H1 (cell line): Measurements from ENCODE around the gene PGAP3. TPM values are rescaled to one million over a fixed set of nuclear protein-coding genes. Genes with fewer than 3 reads are reported as not detected.

Experiments
- CTCF ChIA-PET: fragments of 300-600 bp; sonication (Branson Sonifier 250); formaldehyde crosslinking; loops from one replicate; lab custom pipeline; 2021; ENCODE audit not compliant: partially characterized antibody; lab: Charles Lee
- POLR2A ChIA-PET: fragments of 300-600 bp; sonication (Branson Sonifier 250); formaldehyde crosslinking; loops from one replicate; lab custom pipeline; 2021; ENCODE audit warnings: inconsistent platforms; ENCODE audit not compliant: partially characterized antibody; lab: Charles Lee
- DNase-seq, 2 experiments: peaks; one replicate each; pipeline versions ENCODE4 v3.0.0 to v3.0.0-alpha.2; 2010 to 2022; ENCODE audit warnings: low spot score in 2 of 2, low read depth in 1 of 2, mixed read lengths in 1 of 2
- FAIRE-seq: peaks from 2 replicates; lab custom pipeline; 2011; peaks lifted over from hg19 to GRCh38; lab: Jason Lieb, UNC
- H2AFZ ChIP-seq: 2 replicates; pipeline ENCODE4 v1.8.1; 2012; ENCODE audit warnings: low read length, inconsistent platforms
- H2AK5ac ChIP-seq: 2 replicates; pipeline ENCODE4 v1.6.1; 2013; ENCODE audit warnings: low read depth, low read length
- H2BK120ac ChIP-seq: replicated peaks from 2 replicates; pipeline ENCODE3; 2013; ENCODE audit warnings: low read depth, low read length, inconsistent platforms
- H2BK12ac ChIP-seq: 2 replicates; pipeline ENCODE4 v1.6.1; 2013; ENCODE audit warnings: low read depth, low read length
- H2BK15ac ChIP-seq: 2 replicates; pipeline ENCODE4 v1.6.1; 2013; ENCODE audit warnings: low read length
- H2BK20ac ChIP-seq: 2 replicates; pipeline ENCODE4 v1.6.1; 2013; ENCODE audit warnings: low read length
- H2BK5ac ChIP-seq: 2 replicates; pipeline ENCODE4 v1.6.1; 2013; ENCODE audit warnings: low read depth, low read length
- H3K14ac ChIP-seq: 2 replicates; pipeline ENCODE4 v1.6.1; 2013; ENCODE audit warnings: inconsistent platforms; ENCODE audit not compliant: insufficient read length
- H3K18ac ChIP-seq: 2 replicates; pipeline ENCODE4 v1.6.1; 2013; ENCODE audit warnings: low read length; ENCODE audit errors: extremely low read depth
- H3K23ac ChIP-seq: 2 replicates; pipeline ENCODE4 v1.6.1; 2013; ENCODE audit warnings: inconsistent platforms; ENCODE audit not compliant: insufficient read length
- H3K23me2 ChIP-seq: 2 replicates; pipeline ENCODE4 v1.6.1; 2013; ENCODE audit warnings: low read depth, low read length
- H3K27ac ChIP-seq: 2 replicates; pipeline ENCODE4 v1.6.1; 2011; ENCODE audit warnings: low read depth, low read length, inconsistent platforms
- H3K27me3 ChIP-seq, 4 experiments: replicated peaks in 1 of 4; 1 replicate in 1 of 4; 2 replicates in 3 of 4; pipeline versions ENCODE4 v1.6.1 to v1.8.1; 2011 to 2013; ENCODE audit warnings: low read length in 3 of 4, mild to moderate bottlenecking in 3 of 4, inconsistent platforms in 2 of 4, mixed read lengths in 2 of 4, moderate library complexity in 1 of 4; ENCODE audit not compliant: control insufficient read depth in 3 of 4, insufficient read depth in 3 of 4; ENCODE audit errors: extremely low read depth in 1 of 4
- H3K36me3 ChIP-seq, 4 experiments: 2 replicates each; pipeline versions ENCODE4 v1.6.1 to v1.8.1; 2011 to 2013; ENCODE audit warnings: mild to moderate bottlenecking in 4 of 4, low read length in 3 of 4, moderate library complexity in 2 of 4, control low read depth in 1 of 4, inconsistent platforms in 1 of 4; ENCODE audit not compliant: insufficient read depth in 4 of 4, control insufficient read depth in 2 of 4
- H3K4ac ChIP-seq: replicated peaks from 2 replicates; pipeline ENCODE3; 2013; ENCODE audit warnings: low read length, low read depth, mixed read lengths, inconsistent platforms; ENCODE audit not compliant: insufficient read length
- H3K4me1 ChIP-seq, 4 experiments: replicated peaks in 1 of 4; 1 replicate in 1 of 4; 2 replicates in 3 of 4; pipeline versions ENCODE4 v1.6.1 to v1.8.1; 2011 to 2013; ENCODE audit warnings: low read length in 3 of 4, inconsistent platforms in 2 of 4, mixed read lengths in 1 of 4; ENCODE audit not compliant: insufficient read depth in 4 of 4, control insufficient read depth in 3 of 4
- H3K4me2 ChIP-seq, 2 experiments: 2 replicates each; pipeline versions ENCODE4 v1.6.1 to v1.8.1; 2011 to 2013; ENCODE audit warnings: low read depth in 2 of 2, low read length in 2 of 2, control low read depth in 1 of 2, inconsistent platforms in 1 of 2, mild to moderate bottlenecking in 1 of 2; ENCODE audit not compliant: insufficient read depth in 1 of 2
- H3K4me3 ChIP-seq, 4 experiments: fragments of 200-600, 300-600 bp in 1 of 4; sonication (generic), shearing (Covaris generic), sonication (Bioruptor Twin) in 1 of 4; 2 replicates each; pipeline versions ENCODE4 v1.5.1 to v1.8.1; 2011 to 2016; ENCODE audit warnings: low read length in 4 of 4, low read depth in 3 of 4, control low read depth in 2 of 4, inconsistent platforms in 2 of 4, mild to moderate bottlenecking in 2 of 4, mixed read lengths in 1 of 4, moderate library complexity in 1 of 4; ENCODE audit not compliant: insufficient read depth in 2 of 4; ENCODE audit errors: extremely low read depth in 1 of 4
- H3K56ac ChIP-seq: replicated peaks from 2 replicates; pipeline ENCODE3; 2013; ENCODE audit warnings: low read depth, mild to moderate bottlenecking, mixed read lengths, low read length, inconsistent platforms; ENCODE audit not compliant: insufficient read length
- H3K79me1 ChIP-seq: 2 replicates; pipeline ENCODE4 v1.6.1; 2013; ENCODE audit warnings: low read depth, low read length, control low read depth
- H3K79me2 ChIP-seq, 2 experiments: 2 replicates each; pipeline versions ENCODE4 v1.6.1 to v1.8.1; 2012 to 2013; ENCODE audit warnings: low read length in 2 of 2, mild to moderate bottlenecking in 2 of 2, inconsistent platforms in 1 of 2; ENCODE audit not compliant: insufficient read depth in 2 of 2, control insufficient read depth in 1 of 2
- H3K9ac ChIP-seq, 4 experiments: replicated peaks in 1 of 4; 1 replicate in 1 of 4; 2 replicates in 3 of 4; pipeline versions ENCODE4 v1.6.1 to v1.8.1; 2011 to 2013; ENCODE audit warnings: low read depth in 3 of 4, low read length in 3 of 4, control low read depth in 2 of 4, mild to moderate bottlenecking in 2 of 4, moderate library complexity in 2 of 4, inconsistent platforms in 1 of 4; ENCODE audit errors: extremely low read depth in 1 of 4
- H3K9me3 ChIP-seq, 2 experiments: 2 replicates each; pipeline versions ENCODE4 v1.6.1 to v1.8.1; 2012 to 2013; ENCODE audit warnings: mild to moderate bottlenecking in 2 of 2, moderate library complexity in 2 of 2, control low read depth in 1 of 2, inconsistent platforms in 1 of 2, low read depth in 1 of 2, low read length in 1 of 2, mixed read lengths in 1 of 2; ENCODE audit not compliant: insufficient read depth in 2 of 2
- H4K20me1 ChIP-seq, 2 experiments: replicated peaks in 1 of 2; 2 replicates each; pipeline versions ENCODE3 to v1.8.1; 2011 to 2013; ENCODE audit warnings: inconsistent platforms in 2 of 2, low read length in 2 of 2, mild to moderate bottlenecking in 1 of 2; ENCODE audit not compliant: insufficient read depth in 2 of 2, control insufficient read depth in 1 of 2
- H4K5ac ChIP-seq: 2 replicates; pipeline ENCODE4 v1.6.1; 2013; ENCODE audit warnings: low read length, low read depth, mixed read lengths, inconsistent platforms; ENCODE audit not compliant: insufficient read length
- H4K8ac ChIP-seq: 2 replicates; pipeline ENCODE4 v1.8.0; 2013; ENCODE audit warnings: mild to moderate bottlenecking, moderate library complexity, low read length, inconsistent platforms; ENCODE audit not compliant: insufficient read depth; ENCODE audit errors: extremely low read depth
- H4K91ac ChIP-seq: replicated peaks from 2 replicates; pipeline ENCODE3; 2013; ENCODE audit warnings: low read length, mixed read lengths, inconsistent platforms; ENCODE audit not compliant: insufficient read length
- CTBP2 ChIP-seq: IDR thresholded peaks from 2 replicates; pipeline ENCODE4 v1.7.0; 2011; ENCODE audit warnings: borderline replicate concordance, mild to moderate bottlenecking, moderate library complexity, mixed read lengths, low read length; ENCODE audit not compliant: insufficient read depth, insufficient read length
- EZH2 ChIP-seq: fragments of 200-600 bp; sonication (generic); IDR thresholded peaks from 2 replicates; pipeline ENCODE4 v1.7.1; 2012; ENCODE audit warnings: low read depth, mild to moderate bottlenecking, moderate library complexity, low read length, inconsistent platforms; ENCODE audit not compliant: severe bottlenecking
- WGBS, 2 experiments: shearing (Covaris generic) in 1 of 2; methylation state at CpG; one replicate each; pipeline versions ENCODE4 v1.1.6 to v1.1.7; 2013 to 2015; ENCODE audit warnings: low lambda C conversion rate in 2 of 2, mixed read lengths in 2 of 2, inconsistent platforms in 1 of 2, low coverage in 1 of 2, missing lambda C conversion rate in 1 of 2; ENCODE audit not compliant: insufficient replicate concordance in 2 of 2, insufficient coverage in 1 of 2, insufficient read length in 1 of 2; ENCODE audit errors: extremely low coverage in 1 of 2, missing lambda C conversion rate in 1 of 2; 5-methylcytosine and 5-hydroxymethylcytosine counted together
- polyA plus RNA-seq, 7 experiments: library from polyadenylated mRNA; depleted of rRNA in 3 of 7; stranded (reverse) in 5 of 7; unstranded in 2 of 7; fragments of >200 nt in 5 of 7; fragments of 200-250 nt in 2 of 7; gene quantifications; 1 replicate in 5 of 7; 2 replicates in 1 of 7; 4 replicates in 1 of 7; pipeline versions ENCODE4 v1.2.1 to v1.2.3, GENCODE V29; 2011 to 2013; ENCODE audit warnings: missing spikeins in 2 of 7, mixed read lengths in 2 of 7
- total RNA-seq: library from RNA; stranded (reverse); fragmentation: NEBNext Ultra II Directional; extraction: Animal tissue kit (Norgen Biotek cat#: 25700); gene quantifications from 2 replicates; pipeline ENCODE4 v1.2.1, GENCODE V29; 2021

PGAP3 gene
- total and polyA plus RNA-seq, 2 of the 8 experiments (the other 6 are each of a cell fraction or from before 2014, with no cell fraction given): 21.0 to 30.7 TPM

DNA sequence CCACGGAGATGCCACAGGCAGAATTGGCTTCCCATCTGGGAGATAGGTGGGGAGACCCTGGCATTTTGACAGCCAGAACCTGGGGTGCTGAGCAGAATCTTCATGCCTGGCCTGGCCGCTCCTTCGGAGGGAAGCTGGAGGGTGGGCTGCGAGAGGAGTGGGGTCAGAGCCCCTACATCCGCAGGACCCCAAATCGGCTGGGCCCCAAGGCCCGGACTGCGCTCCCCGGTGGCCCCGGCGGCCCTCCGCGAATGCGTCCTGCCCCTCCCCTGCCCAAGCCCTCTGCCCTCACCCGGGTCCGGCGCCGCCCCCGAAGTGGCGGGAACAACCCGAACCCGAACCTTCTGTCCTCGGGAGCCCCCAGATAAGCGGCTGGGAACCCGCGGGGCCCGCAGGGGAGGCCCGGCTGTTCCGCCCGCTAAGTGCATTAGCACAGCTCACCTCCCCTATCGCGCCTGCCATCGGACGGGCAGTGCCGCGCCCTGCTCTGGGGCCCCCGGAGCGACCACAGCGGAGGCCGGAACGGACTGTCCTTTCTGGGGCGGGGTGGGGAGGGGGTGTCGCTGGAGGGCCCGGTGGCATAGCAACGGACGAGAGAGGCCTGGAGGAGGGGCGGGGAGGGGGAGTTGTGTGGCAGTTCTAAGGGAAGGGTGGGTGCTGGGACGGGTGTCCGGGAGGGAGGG, 20.5 kb downstream of the PGAP3 start:
- FAIRE-seq (no peak), DNase-seq (peak in 1 of 2 experiments; percentile 74)
- H2BK5ac ChIP-seq: no peak overlapping the region
- H3K9me3 ChIP-seq: no peaks in the 10 kb centered on the region
- H3K79me1 ChIP-seq: no peaks in the 10 kb centered on the region
- 20% methylated on average over 10 of the region's 49 CpGs; no CpG with 5 or more reads in 1 of the 2 experiments for WGBS, 2 experiments
- peak overlapping the region; percentile 60 for H3K18ac ChIP-seq
- H3K23ac ChIP-seq: no peak overlapping the region
- no peaks in the 10 kb centered on the region; a peak in 1 of 8 replicates for H3K36me3 ChIP-seq
- peak overlapping the region in 1 of 4 experiments; percentile 36; a peak in 2 of 7 replicates for H3K9ac ChIP-seq
- H3K14ac ChIP-seq: no peak overlapping the region
- TF ChIP-seq CTBP2 (no peak), EZH2 (peak; percentile 40)
- H3K4ac ChIP-seq: peak overlapping the region; percentile 32
- CTCF ChIA-PET: interaction anchor here (1.0 to 52.4 kb wide), 9 partner anchors 15 to 141 kb away, joined by 3 to 1885 read pairs (median 4); partner anchors contain the start of genes ERBB2, MIEN1, PGAP3 and PPP1R1B
- H3K23me2 ChIP-seq: peaks cover 11% of the 10 kb centered on the region; the same call in 1 of the 2 replicates
- POLR2A ChIA-PET: interaction anchor here (0.7 to 32.5 kb wide), 8 partner anchors 14 to 47 kb away, joined by 3 to 708 read pairs (median 6); partner anchors contain the start of genes ERBB2, PGAP3 and STARD3
- no peaks in the 10 kb centered on the region for H3K79me2 ChIP-seq
- no peak overlapping the region for H4K91ac ChIP-seq
- peak overlapping the region; percentile 29 to 67 (median 32); a peak in 7 of 8 replicates for H3K4me3 ChIP-seq
- H3K4me1 ChIP-seq: peaks cover 0 to 50% (median 43%) of the 10 kb centered on the region in 4 experiments; a peak in 6 of 7 replicates
- H2BK12ac ChIP-seq: peak overlapping the region; percentile 84; the same call in 1 of the 2 replicates
- H2AK5ac ChIP-seq: no peak overlapping the region
- no peak overlapping the region for H2BK120ac ChIP-seq
- H2AFZ ChIP-seq: no peak overlapping the region
- peak overlapping the region; percentile 70 to 79 for H3K4me2 ChIP-seq
- H2BK15ac ChIP-seq: peak overlapping the region; percentile 95; the same call in 1 of the 2 replicates
- no peak overlapping the region for H4K5ac ChIP-seq
- H3K56ac ChIP-seq: no peak overlapping the region
- peaks cover 0 to 25% (median 6%) of the 10 kb centered on the region in 4 experiments; a peak in 4 of 7 replicates for H3K27me3 ChIP-seq
- H4K20me1 ChIP-seq: peaks cover 0 to 2% of the 10 kb centered on the region in 2 experiments
- no peak overlapping the region for H3K27ac ChIP-seq
- H2BK20ac ChIP-seq: no peak overlapping the region
- H4K8ac ChIP-seq: peak overlapping the region; percentile 30
